ENCODE measurements around the gene GRID2.
"Not testable (repeated sequence)": the region's sequence is repeated elsewhere in the genome, so short reads cannot be mapped to it uniquely, and the experiment has no call there.

The GRID2 gene

DNA sequence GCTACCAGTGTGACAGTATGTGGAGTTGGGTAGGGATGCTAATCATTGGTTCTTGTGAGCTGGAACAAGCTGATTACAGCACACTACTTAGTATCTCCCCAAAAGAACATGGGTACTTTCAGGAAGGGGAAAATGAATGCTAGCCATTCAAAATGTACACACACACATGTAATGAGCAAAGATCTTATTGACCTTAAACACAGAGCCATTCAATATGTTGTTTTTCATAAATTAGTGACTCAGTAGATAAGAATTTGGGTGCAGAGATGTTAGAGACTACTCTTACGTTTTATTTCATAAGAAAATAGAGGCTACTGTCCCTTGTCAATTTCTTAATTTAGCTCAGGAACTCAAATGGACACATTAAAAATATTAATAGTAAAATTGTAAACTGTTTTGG is 1015.3 kb downstream of the GRID2 start:
- Histone ChIP-seq H3K27me3 (ENCODE audit: low read depth) (peaks cover 6% of the 10 kb centered on the region), H3K4me3 (no peak overlapping the region), H3K4me1 (peaks cover 6% of the 10 kb centered on the region), H3K9me3 (no peaks in the 10 kb centered on the region), H3K36me3 (replicated peaks) (no peaks in the 10 kb centered on the region)
- no peak for DNase-seq (ENCODE audit: low spot score in 2 of 2)
- in situ Hi-C loops (cut with MboI; ENCODE audit: low sequenced_read_pairs): no loop called here

DNA sequence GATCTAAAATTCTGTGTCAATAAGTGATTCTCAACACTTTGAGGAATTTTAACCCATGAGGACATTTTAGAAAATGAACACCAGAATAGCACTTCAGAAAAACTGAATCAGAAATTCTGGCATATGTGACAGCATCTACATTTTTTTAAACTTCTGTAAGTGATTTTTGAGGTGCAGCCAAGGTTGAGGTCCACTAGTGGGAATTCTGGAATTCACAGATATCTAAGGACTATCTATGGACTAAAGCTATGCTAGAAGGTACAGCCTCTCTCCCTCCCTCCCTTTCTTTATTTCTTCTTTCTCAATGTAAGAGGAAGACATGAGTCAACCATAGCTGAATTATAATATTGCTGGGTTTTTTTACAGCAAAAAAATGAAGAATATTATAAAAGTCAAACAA is 1016.6 kb downstream of the GRID2 start:
- no peak for DNase-seq (ENCODE audit: low spot score in 2 of 2)
- Histone ChIP-seq H3K4me3 (no peak overlapping the region), H3K9me3 (no peaks in the 10 kb centered on the region), H3K36me3 (replicated peaks) (no peaks in the 10 kb centered on the region), H3K27me3 (ENCODE audit: low read depth) (peaks cover 6% of the 10 kb centered on the region), H3K4me1 (peaks cover 6% of the 10 kb centered on the region)
- in situ Hi-C loops (cut with MboI; ENCODE audit: low sequenced_read_pairs): no loop called here

DNA sequence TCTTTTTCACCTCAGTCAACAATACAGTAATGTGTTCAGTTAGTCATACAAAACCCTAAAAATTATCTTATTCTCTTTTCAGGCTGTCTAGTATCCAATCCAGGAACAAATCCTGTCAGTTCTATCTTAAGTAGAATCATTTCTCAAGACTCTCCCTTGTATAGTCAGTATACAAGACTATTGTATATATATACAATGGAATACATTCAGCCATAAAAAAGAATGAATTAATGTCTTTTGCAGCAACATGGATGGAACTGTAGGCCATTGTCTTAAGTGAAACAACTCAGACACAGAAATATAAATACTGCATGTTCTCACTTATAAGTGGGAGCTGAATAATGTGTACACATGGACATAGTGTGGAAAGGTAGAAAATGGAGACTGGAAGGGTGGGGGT is 1023.6 kb downstream of the GRID2 start:
- Histone ChIP-seq H3K9me3 (no peaks in the 10 kb centered on the region), H3K4me1 (no peaks in the 10 kb centered on the region), H3K4me3 (no peak overlapping the region), H3K36me3 (replicated peaks) (no peaks in the 10 kb centered on the region), H3K27me3 (ENCODE audit: low read depth) (no peaks in the 10 kb centered on the region)
- no peak for DNase-seq (ENCODE audit: low spot score in 2 of 2)
- in situ Hi-C loops (cut with MboI; ENCODE audit: low sequenced_read_pairs): no loop called here

- in situ Hi-C loops (cut with MboI; ENCODE audit: low sequenced_read_pairs): no loop called here
- DNase-seq (ENCODE audit: low spot score in 2 of 2): no peak
- H3K36me3 ChIP-seq (replicated peaks): no peaks in the 10 kb centered on the region
These were observed 1030.2 kb downstream of the GRID2 start for GRCh38 chr4:93334003-93334402.

DNA sequence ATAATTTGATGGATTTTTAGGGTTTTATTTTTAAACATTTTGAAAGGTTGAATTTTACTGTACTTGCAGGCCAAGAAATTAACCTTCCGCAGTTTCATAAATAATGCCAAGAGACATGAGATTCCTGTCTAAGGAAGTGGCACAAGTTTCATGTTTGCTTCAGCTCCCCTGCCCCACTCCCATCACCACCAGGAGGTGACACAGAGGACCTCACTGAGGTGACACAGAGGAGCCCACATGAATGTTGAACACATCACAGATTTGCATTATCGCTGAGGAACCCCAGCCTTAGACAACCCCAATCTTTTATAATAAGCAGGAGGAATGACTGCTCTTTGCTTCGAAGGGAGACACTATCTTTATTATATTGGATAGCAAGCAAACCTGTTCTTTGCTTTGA is 1033.4 kb downstream of the GRID2 start:
- Histone ChIP-seq H3K36me3 (replicated peaks) (no peaks in the 10 kb centered on the region), H3K4me1 (no peaks in the 10 kb centered on the region)
- no peak for DNase-seq (ENCODE audit: low spot score in 2 of 2)

More at GRCh38 chr4:93334003-93334402, 1030.2 kb downstream of the GRID2 start:
- Histone ChIP-seq H3K9me3 (no peaks in the 10 kb centered on the region), H3K4me1 (no peaks in the 10 kb centered on the region), H3K27me3 (ENCODE audit: low read depth) (no peaks in the 10 kb centered on the region), H3K4me3 (no peak overlapping the region)

GRCh38 chr4:93342738-93343137 is 1039.0 kb downstream of the GRID2 start:
- Histone ChIP-seq H3K36me3 (replicated peaks) (no peaks in the 10 kb centered on the region), H3K9me3 (no peaks in the 10 kb centered on the region), H3K4me3 (no peak overlapping the region), H3K4me1 (0 out of 2 replicates have a peak, but pooled peaks cover 2% of the 10 kb centered on the region), H3K27me3 (ENCODE audit: low read depth) (no peaks in the 10 kb centered on the region)
- DNase-seq (ENCODE audit: low spot score in 2 of 2): no peak
- in situ Hi-C loops (cut with MboI; ENCODE audit: low sequenced_read_pairs): no loop called here

More for the DNA sequence above, 1033.4 kb downstream of the GRID2 start:
- Histone ChIP-seq H3K4me3 (no peak overlapping the region), H3K9me3 (no peaks in the 10 kb centered on the region), H3K27me3 (ENCODE audit: low read depth) (no peaks in the 10 kb centered on the region)
- in situ Hi-C loops (cut with MboI; ENCODE audit: low sequenced_read_pairs): no loop called here

DNA sequence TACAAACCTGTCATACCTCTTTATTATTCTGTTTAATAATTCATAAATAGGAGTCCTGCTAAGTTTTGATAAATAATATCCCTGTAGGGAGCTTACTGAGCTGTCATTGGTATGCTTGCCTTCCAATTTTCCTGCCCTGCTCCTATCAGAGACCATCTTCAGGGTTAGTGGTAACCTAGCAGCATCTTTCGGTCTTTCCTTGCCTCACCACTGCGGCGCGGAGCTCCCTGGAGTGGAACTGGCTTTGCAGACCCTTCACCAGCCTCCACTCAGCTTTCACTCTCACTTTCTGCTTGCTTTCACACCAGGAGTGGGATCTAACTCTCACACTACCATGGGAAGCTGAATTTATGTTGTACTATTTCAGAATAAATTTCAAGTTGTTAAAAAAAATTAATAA is 1043.1 kb downstream of the GRID2 start:
- Histone ChIP-seq H3K36me3 (replicated peaks) (no peaks in the 10 kb centered on the region), H3K27me3 (ENCODE audit: low read depth) (no peaks in the 10 kb centered on the region), H3K4me1 (0 out of 2 replicates have a peak, but pooled peaks cover 2% of the 10 kb centered on the region), H3K4me3 (no peak overlapping the region), H3K9me3 (no peaks in the 10 kb centered on the region)
- no peak for DNase-seq (ENCODE audit: low spot score in 2 of 2)
- in situ Hi-C loops (cut with MboI; ENCODE audit: low sequenced_read_pairs): no loop called here

DNA sequence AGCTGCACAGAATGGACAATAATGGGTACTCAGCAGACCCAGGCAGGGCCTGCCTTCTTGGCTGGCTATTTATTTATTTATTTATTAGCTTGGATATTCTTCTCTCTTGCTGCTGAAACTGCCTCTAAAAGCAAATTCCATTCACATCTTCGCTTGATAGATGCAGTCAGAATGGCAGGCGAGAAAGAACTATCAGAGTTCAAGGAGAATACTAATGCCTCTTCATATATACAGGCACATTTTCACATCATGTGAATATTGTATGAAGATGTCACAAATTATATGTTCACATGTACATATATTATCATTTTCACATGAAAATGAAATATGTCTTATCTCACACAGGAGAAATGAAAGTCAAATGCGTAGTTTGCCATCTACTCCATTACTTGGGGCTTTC is 1045.1 kb downstream of the GRID2 start:
- no peaks in the 10 kb centered on the region for H3K9me3 ChIP-seq
- in situ Hi-C loops (cut with MboI; ENCODE audit: low sequenced_read_pairs): no loop called here
- H3K36me3 ChIP-seq (replicated peaks): no peaks in the 10 kb centered on the region
- H3K4me1 ChIP-seq: no peaks in the 10 kb centered on the region
- no peaks in the 10 kb centered on the region for H3K27me3 ChIP-seq (ENCODE audit: low read depth)
- H3K4me3 ChIP-seq: no peak overlapping the region
- no peak for DNase-seq (ENCODE audit: low spot score in 2 of 2)

DNA sequence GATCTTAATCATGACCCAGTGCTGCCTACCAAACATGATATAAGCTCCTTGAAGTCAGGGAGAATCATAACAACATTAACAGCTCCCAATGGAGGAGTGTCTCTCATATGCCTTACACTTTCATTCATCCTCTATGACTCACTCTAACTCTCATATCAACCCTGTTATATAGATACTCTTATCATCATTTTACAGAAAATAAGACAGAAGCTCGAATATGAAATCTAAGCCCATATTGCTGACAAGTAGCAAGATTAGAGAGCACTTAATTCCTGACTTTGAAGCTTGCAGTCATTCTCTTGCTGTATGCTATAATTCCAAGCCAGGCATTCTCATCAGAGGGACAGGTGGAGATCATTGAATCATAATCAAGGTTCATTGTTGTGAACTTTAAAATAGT is 1048.1 kb downstream of the GRID2 start:
- Histone ChIP-seq H3K27me3 (ENCODE audit: low read depth) (no peaks in the 10 kb centered on the region), H3K4me3 (no peak overlapping the region), H3K36me3 (replicated peaks) (no peaks in the 10 kb centered on the region), H3K4me1 (no peaks in the 10 kb centered on the region), H3K9me3 (no peaks in the 10 kb centered on the region)
- in situ Hi-C loops (cut with MboI; ENCODE audit: low sequenced_read_pairs): no loop called here
- DNase-seq (ENCODE audit: low spot score in 2 of 2): no peak

DNA sequence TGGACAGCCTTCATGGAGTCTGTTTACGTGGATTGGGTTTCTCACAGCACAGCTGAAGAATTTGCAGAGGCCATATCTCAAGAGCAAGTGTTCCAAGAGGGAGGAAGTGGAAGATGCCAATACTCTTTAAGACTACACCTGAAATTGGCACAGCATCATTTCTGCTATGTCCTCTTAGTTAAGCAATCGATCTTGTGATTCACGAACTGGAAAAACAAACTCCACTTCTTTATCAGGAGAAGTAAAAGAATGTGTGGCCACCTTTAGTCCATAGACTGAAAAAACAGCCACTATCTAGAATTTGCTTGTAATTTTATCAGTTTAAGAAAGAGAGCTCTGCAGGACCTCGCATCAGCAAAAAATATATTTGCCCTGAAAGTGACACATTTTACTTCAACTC is 1051.6 kb downstream of the GRID2 start:
- Histone ChIP-seq H3K4me1 (no peaks in the 10 kb centered on the region), H3K9me3 (no peaks in the 10 kb centered on the region), H3K36me3 (replicated peaks) (no peaks in the 10 kb centered on the region), H3K4me3 (no peak overlapping the region), H3K27me3 (ENCODE audit: low read depth) (no peaks in the 10 kb centered on the region)
- no peak for DNase-seq (ENCODE audit: low spot score in 2 of 2)
- in situ Hi-C loops (cut with MboI; ENCODE audit: low sequenced_read_pairs): no loop called here

GRCh38 chr4:93359586-93359985 is 1055.8 kb downstream of the GRID2 start:
- in situ Hi-C loops (cut with MboI; ENCODE audit: low sequenced_read_pairs): no loop called here
- no peak overlapping the region for H3K4me3 ChIP-seq
- DNase-seq (ENCODE audit: low spot score in 2 of 2): no peak

GRCh38 chr4:93366169-93366755 is 1062.5 kb downstream of the GRID2 start:
- in situ Hi-C loops (cut with MboI; ENCODE audit: low sequenced_read_pairs); DNase-seq (ENCODE audit: low spot score in 2 of 2); H3K27me3 ChIP-seq (ENCODE audit: low read depth); H3K36me3 ChIP-seq (replicated peaks); H3K4me3 ChIP-seq; H3K4me1 ChIP-seq; H3K9me3 ChIP-seq: not testable (repeated sequence)

More at GRCh38 chr4:93359586-93359985, 1055.8 kb downstream of the GRID2 start:
- no peaks in the 10 kb centered on the region for H3K9me3 ChIP-seq
- H3K4me1 ChIP-seq: no peaks in the 10 kb centered on the region
- H3K36me3 ChIP-seq (replicated peaks): no peaks in the 10 kb centered on the region
- no peaks in the 10 kb centered on the region for H3K27me3 ChIP-seq (ENCODE audit: low read depth)

- Histone ChIP-seq H3K4me3 (no peak overlapping the region), H3K27me3 (ENCODE audit: low read depth) (no peaks in the 10 kb centered on the region), H3K36me3 (replicated peaks) (no peaks in the 10 kb centered on the region), H3K4me1 (no peaks in the 10 kb centered on the region), H3K9me3 (no peaks in the 10 kb centered on the region)
- no peak for DNase-seq (ENCODE audit: low spot score in 2 of 2)
- in situ Hi-C loops (cut with MboI; ENCODE audit: low sequenced_read_pairs): no loop called here
These were observed 1065.2 kb downstream of the GRID2 start for GRCh38 chr4:93368968-93369367.

- Histone ChIP-seq H3K9me3 (no peaks in the 10 kb centered on the region), H3K36me3 (replicated peaks) (no peaks in the 10 kb centered on the region), H3K27me3 (ENCODE audit: low read depth) (no peaks in the 10 kb centered on the region), H3K4me1 (no peaks in the 10 kb centered on the region), H3K4me3 (no peak overlapping the region)
- in situ Hi-C loops (cut with MboI; ENCODE audit: low sequenced_read_pairs): no loop called here
- DNase-seq (ENCODE audit: low spot score in 2 of 2): no peak
These were observed 1066.5 kb downstream of the GRID2 start for GRCh38 chr4:93370256-93370655.

Data from HAP-1 (cell line).